Activated naive CD4-positive, alpha-beta T cell treated with anti-CD3 and anti-CD28 coated beads for 36 hours (primary cell): ENCODE data around the gene HPN. TPM values are rescaled to one million over a fixed set of nuclear protein-coding genes. Genes with fewer than 3 reads are reported as not detected.

Source experiments
- CTCF ChIA-PET: fragments of 350-600 bp; sonication (Branson Sonifier 250); formaldehyde crosslinking; loops from one replicate; lab custom pipeline; 2021; ENCODE audit warnings: antibody characterized with exemption; lab: Charles Lee
- DNase-seq: peaks from one replicate; pipeline ENCODE4 v3.0.0-alpha.2; 2020
- H3K27ac Mint-ChIP-seq: one replicate; pipeline ENCODE4 v1.8.0; 2021; ENCODE audit warnings: mild to moderate bottlenecking, mixed read lengths
- H3K27me3 Mint-ChIP-seq: one replicate; pipeline ENCODE4 v1.8.0; 2021; ENCODE audit warnings: low read depth, mixed read lengths
- H3K36me3 Mint-ChIP-seq: one replicate; pipeline ENCODE4 v1.8.0; 2021; ENCODE audit warnings: low read depth, mixed read lengths
- H3K4me1 Mint-ChIP-seq: one replicate; pipeline ENCODE4 v1.8.0; 2021; ENCODE audit warnings: low read depth, mixed read lengths
- H3K4me3 Mint-ChIP-seq: one replicate; pipeline ENCODE4 v1.8.0; 2021; ENCODE audit warnings: mild to moderate bottlenecking, moderate library complexity, mixed read lengths
- H3K9me3 Mint-ChIP-seq: one replicate; pipeline ENCODE4 v1.8.0; 2021; ENCODE audit warnings: mixed read lengths
- intact Hi-C: fragments of 100-400 bp; cut with micrococcal nuclease; formaldehyde crosslinking; loops from one replicate; pipeline ENCODE4 v1.15.1; 2023
- total RNA-seq, 2 experiments: library from RNA; stranded (reverse); gene quantifications; one replicate each; pipeline ENCODE4 v1.2.3, GENCODE V29; 2021

HPN gene
- total RNA-seq, 2 experiments from 2014 or later: not detected

DNA sequence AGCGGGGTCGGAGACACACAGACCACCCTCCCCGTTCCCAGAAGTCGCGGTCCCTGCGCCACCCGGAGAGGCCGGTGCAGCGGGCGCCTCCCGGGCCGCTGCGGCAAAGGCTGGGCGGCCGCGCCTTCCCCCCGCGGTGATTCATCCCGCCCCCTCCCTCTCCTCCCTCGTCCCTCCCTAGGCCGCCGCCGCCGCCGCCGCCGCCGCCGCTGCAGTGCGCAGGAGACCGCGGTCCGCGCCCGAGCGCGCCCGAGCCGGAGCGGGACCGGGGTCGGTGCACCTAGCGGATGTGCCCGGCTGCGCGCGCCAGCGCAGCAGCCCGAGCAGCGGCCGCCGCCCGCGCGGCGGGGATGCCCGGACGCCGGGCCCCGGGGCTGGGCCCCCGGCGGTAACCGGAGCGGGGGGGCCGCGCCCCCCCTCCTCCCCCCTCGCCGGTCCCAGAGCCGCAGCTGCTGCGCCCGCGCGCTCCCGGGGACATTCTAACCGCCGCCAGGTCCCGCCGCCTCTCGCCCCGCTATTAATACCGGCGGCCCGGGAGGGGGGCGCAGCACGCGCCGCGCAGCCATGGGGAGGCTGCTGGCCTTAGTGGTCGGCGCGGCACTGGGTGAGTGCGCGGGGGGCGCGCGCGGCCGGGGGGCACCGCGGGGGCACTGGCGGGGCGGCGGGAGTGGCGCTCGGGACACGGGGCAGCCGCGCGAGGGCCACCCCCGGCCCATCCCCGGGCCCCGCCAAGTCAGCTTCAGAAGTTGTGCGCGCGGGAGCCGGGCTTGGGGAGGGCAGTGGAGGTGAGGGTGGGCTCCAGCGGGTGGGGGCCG is 11.1 kb upstream of the HPN start, which contains the start of gene SCN1B:
Gene SCN1B, plus strand, starts transcription at position 214 of the 815 bp plus-strand sequence. Its CDS starts 351 bp downstream, at position 565.
- DNase-seq: peak; percentile 78
- CTCF ChIA-PET: no interaction called here
- Mint-ChIP-seq H3K27ac (no peak within 1 kb of the TSS), H3K27me3 (peaks cover 19% of the 10 kb centered on the region), H3K4me1 (peaks cover 12% of the 10 kb centered on the region), H3K4me3 (peak within 1 kb of the TSS; percentile 65), H3K9me3 (no peaks in the 10 kb centered on the region), H3K36me3 (peaks cover 6% of the 10 kb centered on the region)
- intact Hi-C loops: no loop called here

DNA sequence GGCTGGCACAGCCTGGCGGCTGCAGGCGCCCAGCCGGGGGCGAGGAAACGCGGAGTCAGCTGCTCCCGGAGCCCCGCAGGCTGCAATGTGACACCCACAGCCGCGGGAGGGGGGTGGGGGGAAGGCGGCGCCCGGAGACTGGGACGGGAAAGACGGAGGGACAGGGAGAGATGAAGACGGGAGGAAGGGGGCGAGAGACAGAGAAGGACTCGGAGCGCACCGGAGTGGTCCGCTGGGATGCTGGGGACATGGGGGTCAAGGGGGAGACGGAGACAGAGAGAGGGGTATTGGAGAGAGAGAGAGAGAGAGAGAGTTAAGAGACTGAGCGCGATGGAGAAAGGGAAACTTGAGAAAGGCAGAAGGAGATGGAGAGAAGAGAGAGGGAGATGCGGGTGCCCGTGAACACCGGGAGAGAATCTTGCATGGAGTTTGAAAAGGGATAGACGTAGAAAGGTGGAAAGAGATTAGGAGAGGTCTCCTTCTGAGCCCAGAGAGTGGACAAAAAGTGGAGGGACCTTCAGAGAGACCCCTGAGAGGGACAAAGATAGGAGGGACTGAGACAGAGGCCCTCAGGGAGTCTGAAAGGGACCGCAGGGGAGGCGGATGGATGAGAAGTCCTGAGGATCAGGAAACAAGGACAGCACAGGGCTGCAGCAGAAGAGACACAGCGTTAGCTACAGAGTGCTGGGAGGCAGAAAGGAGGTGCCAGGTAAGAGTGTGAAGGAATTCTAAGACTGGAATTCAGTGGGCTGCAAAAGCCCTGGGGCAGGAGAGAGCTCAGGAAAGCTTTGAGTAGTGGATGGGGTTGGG is 10.2 kb upstream of the HPN start:
- no peak overlapping the region for H3K27ac Mint-ChIP-seq
- intact Hi-C loops: no loop called here
- DNase-seq: no peak
- peak overlapping the region; percentile 65 for H3K4me3 Mint-ChIP-seq
- peaks cover 5% of the 10 kb centered on the region for H3K36me3 Mint-ChIP-seq
- CTCF ChIA-PET: interaction anchor here (1.0 to 1.6 kb wide), 2 partner anchors 13 to 46 kb away, joined by 3 to 7 read pairs; no protein-coding TSS in a partner anchor
- H3K27me3 Mint-ChIP-seq: peaks cover 19% of the 10 kb centered on the region
- H3K4me1 Mint-ChIP-seq: peaks cover 12% of the 10 kb centered on the region
- no peaks in the 10 kb centered on the region for H3K9me3 Mint-ChIP-seq

DNA sequence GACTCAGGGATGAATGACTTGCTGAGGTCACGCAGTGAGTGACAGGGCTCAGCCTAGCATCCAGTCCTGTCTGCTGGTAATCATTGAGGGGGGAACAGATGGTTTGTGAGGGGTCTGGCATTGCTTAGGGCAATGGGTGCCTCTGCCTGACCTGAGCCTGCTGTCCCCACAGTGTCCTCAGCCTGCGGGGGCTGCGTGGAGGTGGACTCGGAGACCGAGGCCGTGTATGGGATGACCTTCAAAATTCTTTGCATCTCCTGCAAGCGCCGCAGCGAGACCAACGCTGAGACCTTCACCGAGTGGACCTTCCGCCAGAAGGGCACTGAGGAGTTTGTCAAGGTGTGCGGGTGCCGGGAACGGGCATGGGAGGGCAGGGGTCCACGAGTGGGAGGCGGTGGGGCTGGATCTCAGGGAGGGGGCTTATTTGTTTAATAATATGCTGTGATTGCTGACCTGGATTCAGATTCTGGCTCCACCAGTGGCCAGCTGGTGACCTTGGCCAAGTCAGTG is 9.1 kb upstream of the HPN start:
- peaks cover 19% of the 10 kb centered on the region for H3K27me3 Mint-ChIP-seq
- CTCF ChIA-PET: interaction anchor here (1.0 to 1.6 kb wide), 2 partner anchors 12 to 47 kb away, joined by 3 to 7 read pairs; no protein-coding TSS in a partner anchor
- H3K27ac Mint-ChIP-seq: no peak overlapping the region
- intact Hi-C loops: no loop called here
- no peaks in the 10 kb centered on the region for H3K9me3 Mint-ChIP-seq
- DNase-seq: no peak
- peaks cover 12% of the 10 kb centered on the region for H3K4me1 Mint-ChIP-seq
- peaks cover 3% of the 10 kb centered on the region for H3K36me3 Mint-ChIP-seq
- no peak overlapping the region for H3K4me3 Mint-ChIP-seq

DNA sequence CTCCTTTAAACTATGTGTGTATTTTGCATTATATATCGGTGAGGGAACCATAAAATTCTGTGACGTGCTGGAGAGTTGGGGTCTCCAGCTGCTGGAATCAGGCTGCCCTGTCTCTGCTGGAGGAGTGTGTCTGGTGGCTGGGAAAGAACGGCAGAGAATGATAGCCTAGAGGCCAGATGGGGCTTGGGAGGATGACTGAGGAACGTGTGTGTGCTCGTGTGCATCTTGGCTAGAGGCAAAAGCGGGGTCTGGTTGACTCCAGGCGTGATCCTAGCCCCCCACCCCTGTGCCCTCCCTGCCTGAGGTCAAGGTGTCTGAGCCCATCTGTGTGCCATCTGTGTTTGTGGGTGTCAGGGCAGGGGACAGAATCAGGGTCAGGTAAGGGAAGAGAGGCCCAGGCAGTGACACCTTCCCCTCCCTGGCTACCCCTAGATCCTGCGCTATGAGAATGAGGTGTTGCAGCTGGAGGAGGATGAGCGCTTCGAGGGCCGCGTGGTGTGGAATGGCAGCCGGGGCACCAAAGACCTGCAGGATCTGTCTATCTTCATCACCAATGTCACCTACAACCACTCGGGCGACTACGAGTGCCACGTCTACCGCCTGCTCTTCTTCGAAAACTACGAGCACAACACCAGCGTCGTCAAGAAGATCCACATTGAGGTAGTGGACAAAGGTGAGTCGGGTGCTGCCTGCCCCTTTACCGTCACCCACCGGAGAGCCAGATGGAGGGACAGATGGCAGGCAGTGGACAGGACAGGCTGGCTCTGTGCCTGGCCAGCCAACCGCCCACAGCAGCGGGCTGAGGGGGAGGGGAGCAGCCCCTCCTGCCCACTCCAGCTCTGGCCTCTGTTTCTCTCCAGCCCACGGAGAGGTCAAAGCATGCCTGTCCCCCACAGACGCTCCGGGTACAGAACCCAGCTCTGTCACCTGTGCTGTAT is 8.2 kb upstream of the HPN start:
- CTCF ChIA-PET: interaction anchor here (1.5 kb wide), 1 partner anchor 11 kb away, joined by 8 read pairs; no protein-coding TSS in a partner anchor
- H3K36me3 Mint-ChIP-seq: peaks cover 2% of the 10 kb centered on the region
- H3K9me3 Mint-ChIP-seq: no peaks in the 10 kb centered on the region
- no peak overlapping the region for H3K27ac Mint-ChIP-seq
- H3K4me1 Mint-ChIP-seq: peaks cover 12% of the 10 kb centered on the region
- H3K27me3 Mint-ChIP-seq: peaks cover 19% of the 10 kb centered on the region
- intact Hi-C loops: no loop called here
- H3K4me3 Mint-ChIP-seq: no peak overlapping the region
- DNase-seq: no peak

DNA sequence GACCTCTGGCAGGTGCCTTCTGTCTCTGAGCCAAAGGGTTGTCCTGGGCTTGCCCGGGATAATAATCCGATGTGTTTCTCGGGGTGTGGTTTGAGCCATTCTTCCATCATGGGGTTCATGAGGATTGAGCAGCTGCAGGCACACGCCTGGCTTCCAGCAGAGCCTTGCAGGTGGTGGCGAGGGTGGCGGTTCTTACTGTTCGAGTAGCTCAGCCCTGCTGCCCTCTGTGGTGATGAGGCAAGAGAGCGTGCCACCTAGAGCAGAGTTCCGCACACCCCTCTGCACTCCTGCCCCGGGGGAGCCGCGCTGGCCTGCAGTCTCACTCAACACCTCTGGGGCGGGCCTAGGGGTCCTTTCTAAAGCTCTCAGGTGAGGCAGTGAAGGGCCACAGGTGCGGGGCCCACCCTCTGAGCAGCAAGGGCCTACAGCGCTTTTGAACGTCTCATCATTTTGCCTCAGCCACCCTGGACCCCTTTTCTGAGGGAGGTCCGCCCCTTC is 7.5 kb upstream of the HPN start:
- CTCF ChIA-PET: interaction anchor here (1.5 kb wide), 1 partner anchor 10 kb away, joined by 8 read pairs; no protein-coding TSS in a partner anchor
- Mint-ChIP-seq H3K4me3 (no peak overlapping the region), H3K36me3 (no peaks in the 10 kb centered on the region), H3K9me3 (no peaks in the 10 kb centered on the region), H3K4me1 (peaks cover 13% of the 10 kb centered on the region), H3K27me3 (peaks cover 21% of the 10 kb centered on the region), H3K27ac (no peak overlapping the region)
- no peak for DNase-seq
- intact Hi-C loops: no loop called here

DNA sequence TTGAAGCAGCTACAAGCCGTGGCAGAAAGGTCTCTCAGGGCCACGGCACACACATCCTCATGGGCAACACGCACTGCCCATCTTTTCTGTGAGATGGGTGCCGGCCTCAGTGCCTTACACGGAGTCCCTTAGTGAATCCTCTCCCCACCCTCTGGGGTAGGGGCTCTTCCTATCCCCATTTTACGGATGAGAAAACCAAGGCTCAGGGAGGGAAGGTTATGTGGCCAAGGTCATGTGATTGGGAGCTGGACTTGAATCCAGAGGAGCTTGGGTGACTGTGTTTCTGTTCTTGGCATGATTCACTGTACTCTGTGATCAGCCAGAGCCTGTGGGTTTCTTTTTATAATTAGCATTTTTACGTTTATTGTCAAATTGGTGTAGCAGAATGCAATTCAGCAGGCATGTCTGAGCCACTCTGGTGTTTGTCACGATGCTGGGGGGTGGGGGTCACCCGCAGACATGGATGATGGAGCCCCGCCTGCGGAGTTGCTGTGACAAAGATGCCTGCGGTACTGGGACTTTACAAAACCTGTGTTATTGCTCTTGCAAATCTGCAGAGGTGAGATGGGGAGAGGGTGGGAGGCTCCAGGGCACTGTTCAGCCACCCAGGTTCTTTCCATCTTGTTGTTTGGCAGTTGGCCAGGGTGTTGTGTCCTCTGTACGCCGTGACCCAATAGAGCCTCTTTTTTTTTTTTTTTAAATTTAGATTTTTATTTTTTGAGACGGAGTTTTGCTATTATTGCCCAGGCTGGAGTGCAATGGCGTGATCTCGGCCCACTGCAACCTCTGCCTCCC is 6.7 kb upstream of the HPN start:
- Mint-ChIP-seq H3K27me3 (peaks cover 21% of the 10 kb centered on the region), H3K27ac (no peak overlapping the region), H3K4me1 (peaks cover 10% of the 10 kb centered on the region), H3K4me3 (no peak overlapping the region), H3K36me3 (no peaks in the 10 kb centered on the region), H3K9me3 (no peaks in the 10 kb centered on the region)
- DNase-seq: no peak
- intact Hi-C loops: no loop called here
- CTCF ChIA-PET: interaction anchor here (0.8 to 1.5 kb wide), 2 partner anchors 9 to 13 kb away, joined by 3 to 8 read pairs; no protein-coding TSS in a partner anchor

DNA sequence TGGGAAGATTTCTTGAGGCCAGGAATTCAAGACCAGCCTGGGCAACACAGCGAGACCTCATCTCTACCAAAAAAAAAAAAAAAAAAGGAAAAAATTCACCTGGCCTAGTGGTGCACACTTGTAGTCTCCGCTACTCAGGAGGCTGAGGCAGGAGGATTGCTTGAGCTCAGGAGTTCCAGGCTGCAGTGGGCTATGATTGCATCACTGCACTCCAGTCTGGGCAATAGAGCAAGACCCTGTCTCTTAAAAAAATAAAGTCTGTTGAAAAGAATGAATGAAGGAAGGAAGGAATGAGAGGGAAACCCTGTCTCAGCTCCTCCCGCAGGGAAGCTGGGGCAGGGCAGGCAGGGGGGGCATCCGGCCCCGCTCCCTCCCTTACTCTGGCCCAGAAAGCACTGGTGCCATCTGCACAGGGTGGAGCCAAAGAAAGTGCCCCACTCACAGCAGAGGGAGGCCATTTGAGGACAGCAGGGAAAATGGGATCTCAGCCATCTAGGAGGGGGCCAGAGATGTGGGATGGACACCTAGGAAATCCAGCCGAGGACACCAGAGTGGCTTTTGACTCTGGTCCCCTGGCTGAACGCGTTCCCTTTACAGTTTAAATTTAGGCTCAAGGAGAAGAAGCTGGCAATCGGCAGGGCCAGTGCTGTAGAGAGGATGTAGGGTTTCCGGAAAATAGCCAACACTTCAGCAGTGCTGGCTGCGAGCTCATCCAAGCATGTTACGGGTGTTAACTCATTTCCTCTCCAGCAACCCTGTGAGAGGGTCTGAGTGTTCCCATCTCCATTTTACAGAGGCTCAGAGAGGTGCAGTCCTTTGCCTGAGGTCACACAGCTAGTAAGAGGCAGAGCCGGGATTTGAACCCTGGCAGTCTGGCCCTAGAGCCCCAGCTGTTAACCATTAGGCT is 3.6 kb upstream of the HPN start:
- Mint-ChIP-seq H3K4me3 (no peak overlapping the region), H3K9me3 (no peaks in the 10 kb centered on the region), H3K27ac (no peak overlapping the region), H3K27me3 (peaks cover 12% of the 10 kb centered on the region), H3K36me3 (no peaks in the 10 kb centered on the region), H3K4me1 (peaks cover 24% of the 10 kb centered on the region)
- intact Hi-C loops: no loop called here
- CTCF ChIA-PET: interaction anchor here (0.6 to 1.3 kb wide), 3 partner anchors 9 to 29 kb away, joined by 3 to 4 read pairs (median 3); no protein-coding TSS in a partner anchor
- DNase-seq: no peak

DNA sequence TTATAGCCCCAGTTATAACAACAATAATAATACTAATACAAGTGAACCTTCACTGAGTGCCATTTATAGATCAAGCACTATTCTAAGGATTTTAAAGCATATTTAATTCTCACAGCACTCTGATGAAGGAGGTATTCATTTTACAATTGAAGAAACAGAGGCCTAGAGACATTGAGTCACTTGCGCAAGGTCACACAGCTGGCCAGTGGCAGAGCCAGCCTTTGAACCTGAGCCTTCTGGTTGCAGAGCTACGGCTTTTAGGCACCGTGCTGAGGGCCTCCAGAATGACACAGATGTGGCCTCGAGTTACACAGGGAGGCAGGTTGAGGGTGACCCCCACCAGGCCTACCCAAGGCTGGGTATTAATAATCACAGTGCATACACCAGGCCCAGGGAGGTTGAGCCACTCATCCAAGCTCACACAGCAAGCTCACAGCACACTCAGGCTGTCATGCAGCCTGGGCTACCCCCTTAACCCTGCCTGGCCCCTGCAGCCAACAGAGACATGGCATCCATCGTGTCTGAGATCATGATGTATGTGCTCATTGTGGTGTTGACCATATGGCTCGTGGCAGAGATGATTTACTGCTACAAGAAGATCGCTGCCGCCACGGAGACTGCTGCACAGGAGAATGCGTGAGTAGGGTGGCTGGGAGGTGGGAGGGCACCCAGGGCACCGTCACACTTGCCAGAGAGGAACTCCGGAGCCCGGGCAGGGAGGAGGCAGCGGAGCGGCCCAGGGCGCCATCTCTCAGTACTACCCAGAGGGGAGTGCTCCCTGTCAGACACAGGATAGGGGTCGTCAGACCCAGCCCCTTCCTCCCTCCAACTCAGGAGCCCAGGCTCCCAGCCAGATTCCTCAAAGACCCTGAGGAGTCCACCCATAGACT is 2.7 kb upstream of the HPN start:
- H3K27ac Mint-ChIP-seq: no peak overlapping the region
- CTCF ChIA-PET: interaction anchor here (0.7 to 1.3 kb wide), 2 partner anchors 8 to 28 kb away, joined by 3 read pairs; no protein-coding TSS in a partner anchor
- no peak overlapping the region for H3K4me3 Mint-ChIP-seq
- intact Hi-C loops: no loop called here
- H3K9me3 Mint-ChIP-seq: no peaks in the 10 kb centered on the region
- peaks cover 11% of the 10 kb centered on the region for H3K27me3 Mint-ChIP-seq
- peaks cover 24% of the 10 kb centered on the region for H3K4me1 Mint-ChIP-seq
- DNase-seq: no peak
- no peaks in the 10 kb centered on the region for H3K36me3 Mint-ChIP-seq

DNA sequence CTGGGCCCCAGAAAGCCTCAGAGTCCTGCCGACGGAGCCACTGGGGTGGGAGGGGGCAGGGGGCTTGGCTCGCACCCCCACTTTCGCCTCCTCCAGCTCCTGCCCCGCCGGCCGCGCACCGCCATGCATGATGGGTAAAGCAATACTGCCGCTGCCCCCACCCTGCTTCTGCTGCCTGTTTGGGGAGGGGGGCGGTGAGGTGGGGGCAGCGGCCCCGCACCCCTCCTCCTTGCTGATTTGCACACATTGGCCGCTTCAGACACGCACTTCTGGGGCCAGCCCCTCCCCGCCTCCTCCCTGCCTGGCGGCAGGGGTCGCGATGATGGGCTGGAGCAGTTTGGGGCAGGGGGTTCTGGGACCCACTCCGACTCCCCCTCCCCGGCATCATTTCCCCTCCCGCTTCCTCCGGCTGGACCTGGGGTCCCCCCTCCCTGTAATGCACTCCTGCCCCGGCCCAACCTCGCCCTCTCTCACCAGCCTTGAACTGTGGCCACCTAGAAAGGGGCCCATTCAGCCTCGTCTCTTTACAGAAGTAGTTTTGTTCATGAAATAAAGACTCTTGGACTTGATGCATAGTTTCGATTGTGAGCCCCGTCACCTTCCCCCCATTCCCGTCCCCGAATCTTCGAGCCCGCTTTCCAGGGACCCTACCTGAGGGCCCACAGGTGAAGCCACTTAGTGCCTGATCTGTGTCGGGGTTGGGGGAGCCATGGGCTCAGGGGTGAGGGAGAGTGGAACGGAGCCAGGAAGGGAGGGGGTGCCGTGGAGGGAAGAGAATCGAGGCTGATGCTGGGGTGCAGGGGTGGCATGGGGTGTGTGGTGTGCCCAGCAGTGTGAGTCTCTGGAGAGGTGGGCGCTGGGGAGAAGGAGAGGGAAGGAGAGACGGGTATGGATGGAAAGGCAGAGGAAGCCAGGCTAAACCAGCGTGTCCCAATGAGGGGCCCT is 1.4 kb upstream of the HPN start:
- H3K9me3 Mint-ChIP-seq: no peaks in the 10 kb centered on the region
- no peak overlapping the region for H3K27ac Mint-ChIP-seq
- H3K4me1 Mint-ChIP-seq: peaks cover 34% of the 10 kb centered on the region
- intact Hi-C loops: no loop called here
- H3K4me3 Mint-ChIP-seq: peak overlapping the region; percentile 55
- CTCF ChIA-PET: no interaction called here
- DNase-seq: no peak
- no peaks in the 10 kb centered on the region for H3K36me3 Mint-ChIP-seq
- peaks cover 11% of the 10 kb centered on the region for H3K27me3 Mint-ChIP-seq
